ENCODE measurements around the gene C1orf226. TPM values are rescaled to one million over a fixed set of nuclear protein-coding genes. Genes with fewer than 3 reads are reported as not detected.
A peak's percentile ranks its signal among the peaks of the same experiment; 100 is the strongest.

Gene C1orf226
- total RNA-seq, 1 experiment from 2014 or later, result 0.12 TPM

- no peak for DNase-seq (ENCODE audit: low read depth)
Observed at GRCh38 chr1:162385280-162385623, 3.7 kb downstream of the C1orf226 start.

GRCh38 chr1:162385702-162386101 is 4.2 kb downstream of the C1orf226 start:
- DNase-seq (ENCODE audit: low read depth), result no peak

GRCh38 chr1:162386292-162387225 is 5.0 kb downstream of the C1orf226 start:
- no peak for DNase-seq (ENCODE audit: low read depth)

- no peak for DNase-seq (ENCODE audit: low read depth)
Observed at GRCh38 chr1:162387226-162388082, 5.9 kb downstream of the C1orf226 start.

GRCh38 chr1:162388083-162388594 is 6.6 kb downstream of the C1orf226 start:
- DNase-seq (ENCODE audit: low read depth), result no peak

- DNase-seq (ENCODE audit: low read depth), result no peak
Observed at GRCh38 chr1:162388615-162389014, 7.1 kb downstream of the C1orf226 start.

- peak; percentile 72 for DNase-seq (ENCODE audit: low read depth)
Observed at GRCh38 chr1:162389021-162389818, 7.7 kb downstream of the C1orf226 start.

- DNase-seq (ENCODE audit: low read depth), result no peak
Observed at GRCh38 chr1:162389971-162390370, 8.4 kb downstream of the C1orf226 start.

GRCh38 chr1:162390396-162391185 is 9.1 kb downstream of the C1orf226 start:
- no peak for DNase-seq (ENCODE audit: low read depth)

GRCh38 chr1:162391790-162392563 is 10.4 kb downstream of the C1orf226 start:
- DNase-seq (ENCODE audit: low read depth), result no peak

- no peak for DNase-seq (ENCODE audit: low read depth)
Observed at GRCh38 chr1:162396201-162396906, 14.8 kb downstream of the C1orf226 start.

GRCh38 chr1:162397039-162397448 is 15.5 kb downstream of the C1orf226 start:
- DNase-seq (ENCODE audit: low read depth), result no peak

GRCh38 chr1:162397943-162398560 is 16.5 kb downstream of the C1orf226 start:
- DNase-seq (ENCODE audit: low read depth), result no peak

GRCh38 chr1:162398999-162399580 is 17.6 kb downstream of the C1orf226 start:
- DNase-seq (ENCODE audit: low read depth), result no peak

GRCh38 chr1:162400790-162401355 is 19.3 kb downstream of the C1orf226 start:
- no peak for DNase-seq (ENCODE audit: low read depth)

- peak; percentile 24 for DNase-seq (ENCODE audit: low read depth)
Observed at GRCh38 chr1:162404550-162405160, 23.1 kb downstream of the C1orf226 start.

- no peak for DNase-seq (ENCODE audit: low read depth)
Observed at GRCh38 chr1:162405800-162406199, 24.3 kb downstream of the C1orf226 start.

- DNase-seq (ENCODE audit: low read depth), result no peak
Observed at GRCh38 chr1:162406811-162407210, 25.3 kb downstream of the C1orf226 start.
